NCI-H1092 (cell line): ENCODE results near the gene SLC1A2.

Source experiments
- DNase-seq: peaks from one replicate; lab custom pipeline; 2025; lab: John Stamatoyannopoulos, UW

SLC1A2 gene

DNA sequence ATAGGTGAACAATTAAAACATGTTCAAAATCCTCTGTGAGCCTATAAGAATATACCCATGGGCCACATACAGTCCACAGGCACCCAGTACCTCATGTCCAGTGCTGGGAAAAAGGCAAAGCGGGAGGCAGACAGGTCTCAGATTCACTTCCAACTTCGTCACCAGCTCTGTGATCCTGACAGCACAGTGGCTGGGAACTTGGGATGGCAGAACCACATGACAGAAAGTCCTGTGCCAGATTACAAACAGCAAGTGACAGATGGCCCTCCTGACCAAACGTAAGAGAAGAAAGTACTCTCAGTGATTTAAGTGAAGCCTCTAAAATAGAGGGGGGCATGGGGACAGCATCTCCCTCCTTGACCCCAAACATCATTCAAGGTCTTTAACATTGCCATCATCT, 5.8 kb downstream of the SLC1A2 start:
- DNase-seq: no peak

DNA sequence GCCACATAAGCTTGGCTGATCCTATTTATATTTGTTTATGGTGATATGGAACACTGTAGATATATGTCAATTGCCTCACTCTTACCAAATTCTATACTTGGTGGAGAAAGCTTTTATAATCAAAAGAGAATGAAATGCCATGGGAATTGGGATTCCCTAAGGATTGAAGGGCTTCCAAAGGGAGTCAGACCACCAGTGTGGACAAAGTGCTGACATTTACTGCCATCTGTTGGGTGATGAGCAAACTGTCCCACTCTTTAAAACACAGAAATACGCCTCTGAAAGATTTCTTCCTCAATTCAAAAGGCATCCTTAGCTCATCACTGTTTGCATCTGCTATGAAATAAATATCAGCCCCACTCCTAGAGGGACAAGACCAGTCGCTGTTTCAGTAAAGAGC, 7.1 kb downstream of the SLC1A2 start:
- DNase-seq: peak; percentile 20

DNA sequence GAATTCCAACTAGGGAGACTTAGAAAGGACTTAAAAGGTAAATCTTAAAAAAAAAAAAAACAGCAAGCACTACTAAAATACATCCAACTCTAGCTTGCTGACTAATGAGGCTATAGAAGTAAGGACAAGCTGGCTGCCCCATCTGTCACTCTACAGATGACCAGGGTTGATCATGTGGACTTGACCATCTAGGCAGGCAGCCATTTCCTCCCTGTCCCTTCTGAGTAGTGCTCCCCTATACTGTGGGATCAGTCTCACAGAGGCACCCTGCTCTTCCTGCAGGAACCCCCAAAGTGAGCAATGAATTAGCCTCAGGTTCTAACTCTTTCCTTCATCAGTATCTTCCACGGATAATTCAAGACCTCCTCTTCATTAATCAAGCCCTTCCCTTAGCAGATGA, 12.3 kb downstream of the SLC1A2 start:
- DNase-seq: no peak

DNA sequence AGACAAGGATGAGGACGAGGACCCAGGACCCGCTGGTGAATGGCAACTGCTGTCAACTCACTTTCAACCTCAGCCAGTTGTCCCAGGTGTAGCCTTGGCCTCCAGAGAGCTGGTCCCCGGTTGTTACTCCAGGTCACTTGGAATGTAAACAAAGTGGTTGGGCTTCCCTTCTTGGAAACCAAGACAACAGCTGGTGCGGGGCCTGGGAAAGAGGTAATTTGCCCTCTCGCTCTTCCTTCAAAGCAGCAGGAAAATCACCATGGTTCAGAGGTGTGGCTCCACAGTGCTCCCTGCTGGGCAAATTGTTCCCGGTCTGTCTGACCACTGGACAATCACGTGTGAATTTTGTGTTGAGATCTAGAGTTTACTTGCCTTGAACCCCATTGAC, 15.0 kb downstream of the SLC1A2 start:
- no peak for DNase-seq

DNA sequence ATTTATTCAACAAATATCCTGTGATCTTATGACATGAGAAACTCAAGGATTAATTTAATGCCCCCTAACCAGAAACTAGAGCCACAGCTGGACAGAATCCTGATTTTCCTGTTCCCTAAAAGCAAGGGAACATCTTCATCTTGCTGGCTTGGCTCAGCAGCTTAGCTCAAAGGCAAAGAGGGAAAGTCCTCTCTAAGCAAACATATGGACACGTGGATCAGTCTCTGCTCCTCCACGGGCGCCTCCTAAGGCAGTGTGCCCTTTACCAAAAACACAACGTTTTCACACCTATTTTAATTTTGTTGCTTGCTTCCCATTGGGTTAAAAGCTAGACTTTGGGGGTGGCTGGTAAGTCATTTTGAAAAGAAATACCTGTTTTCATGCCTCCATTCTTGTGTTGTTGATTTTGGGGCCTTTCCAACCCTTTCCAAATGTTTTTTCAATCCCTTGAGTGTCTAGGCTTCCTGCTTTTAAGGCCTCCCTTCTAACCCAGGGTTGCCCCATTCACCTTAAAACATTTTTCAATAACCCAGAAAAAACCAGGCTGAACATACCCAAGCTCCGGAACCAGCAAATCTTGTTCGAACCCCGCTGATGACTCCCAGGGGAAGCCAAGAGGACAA, 15.5 kb downstream of the SLC1A2 start:
- no peak for DNase-seq

DNA sequence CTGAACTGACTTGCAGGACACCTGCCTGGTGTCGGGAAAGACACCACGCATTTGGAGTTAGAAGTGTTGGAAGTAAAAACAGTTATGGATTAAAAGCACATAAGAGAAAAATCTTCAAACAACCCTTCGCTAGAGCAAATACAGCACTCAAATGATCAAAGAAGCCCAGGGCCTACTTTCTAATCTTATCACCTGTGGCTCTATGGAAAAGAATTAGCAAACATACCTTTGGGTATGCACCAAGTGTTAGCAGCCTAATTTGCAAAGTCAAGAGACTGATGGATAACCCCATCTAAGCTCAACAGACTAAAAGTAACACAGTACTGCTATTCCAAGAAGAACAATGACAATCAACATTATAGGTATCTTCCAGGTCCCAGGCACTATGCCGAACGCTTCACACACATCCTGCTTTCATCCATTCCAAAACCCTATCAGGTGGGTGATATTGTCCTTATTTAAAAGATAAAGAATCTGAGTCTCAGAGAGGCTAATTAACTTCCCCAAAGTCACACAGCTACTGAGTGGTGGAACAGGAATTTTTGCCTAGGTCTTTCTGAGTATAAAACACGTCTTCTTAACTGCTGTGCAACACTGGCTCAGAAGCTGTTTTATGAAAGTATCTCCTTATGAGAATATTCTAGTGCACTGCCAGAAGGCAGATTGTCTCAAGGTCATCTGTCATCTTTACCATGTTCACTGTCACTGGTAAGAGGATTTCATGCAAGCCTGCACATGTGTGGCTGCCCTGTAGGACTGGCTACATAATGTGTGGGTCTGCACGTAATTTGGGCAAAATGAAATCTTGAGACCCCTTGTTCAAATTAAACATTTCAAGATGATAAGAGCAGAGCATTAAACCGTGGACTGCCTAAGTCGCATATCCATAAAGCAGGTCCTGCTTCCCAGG, 16.4 kb downstream of the SLC1A2 start:
- no peak for DNase-seq

DNA sequence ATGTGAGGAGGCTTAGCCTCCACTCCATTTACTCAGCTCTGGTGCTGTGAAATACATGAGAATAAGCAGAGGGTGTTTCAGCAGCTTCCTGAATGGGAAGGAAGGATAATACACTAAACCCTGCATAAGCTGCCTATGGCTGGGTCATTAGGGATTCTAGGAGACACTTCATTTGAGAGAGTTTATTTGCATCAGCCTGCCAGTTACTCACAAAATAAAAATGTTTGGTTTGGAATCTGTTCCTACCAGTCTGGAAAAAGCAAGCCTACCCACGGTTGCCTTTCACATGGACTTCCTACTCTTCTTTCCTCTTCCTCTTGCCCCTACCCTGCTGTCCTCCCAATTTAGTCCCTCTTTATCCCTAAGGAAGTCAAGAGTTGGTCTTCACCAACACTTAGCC, 20.5 kb downstream of the SLC1A2 start:
- DNase-seq: no peak

- no peak for DNase-seq
Observed at GRCh38 chr11:35394941-35395340, 24.4 kb downstream of the SLC1A2 start.

DNA sequence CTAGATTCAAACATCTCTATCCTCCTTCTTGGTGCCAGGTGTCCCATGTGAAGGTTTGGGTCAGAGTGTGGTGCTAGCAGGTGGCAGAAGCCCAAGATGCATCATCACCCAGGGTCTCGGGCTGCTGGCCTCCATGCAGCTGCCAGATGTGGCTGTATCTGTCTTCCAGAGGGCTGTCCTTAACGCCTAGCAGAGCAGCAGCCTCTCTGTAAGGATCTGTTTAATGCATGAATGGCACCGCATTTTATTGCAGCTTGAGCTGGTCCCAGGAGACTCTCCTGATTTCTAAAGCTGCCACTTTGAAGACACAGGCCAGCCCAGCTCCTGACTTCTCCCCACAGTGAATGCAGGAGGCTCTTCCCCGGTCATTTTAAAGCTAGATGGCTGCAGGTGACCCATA, 26.3 kb downstream of the SLC1A2 start:
- no peak for DNase-seq

DNA sequence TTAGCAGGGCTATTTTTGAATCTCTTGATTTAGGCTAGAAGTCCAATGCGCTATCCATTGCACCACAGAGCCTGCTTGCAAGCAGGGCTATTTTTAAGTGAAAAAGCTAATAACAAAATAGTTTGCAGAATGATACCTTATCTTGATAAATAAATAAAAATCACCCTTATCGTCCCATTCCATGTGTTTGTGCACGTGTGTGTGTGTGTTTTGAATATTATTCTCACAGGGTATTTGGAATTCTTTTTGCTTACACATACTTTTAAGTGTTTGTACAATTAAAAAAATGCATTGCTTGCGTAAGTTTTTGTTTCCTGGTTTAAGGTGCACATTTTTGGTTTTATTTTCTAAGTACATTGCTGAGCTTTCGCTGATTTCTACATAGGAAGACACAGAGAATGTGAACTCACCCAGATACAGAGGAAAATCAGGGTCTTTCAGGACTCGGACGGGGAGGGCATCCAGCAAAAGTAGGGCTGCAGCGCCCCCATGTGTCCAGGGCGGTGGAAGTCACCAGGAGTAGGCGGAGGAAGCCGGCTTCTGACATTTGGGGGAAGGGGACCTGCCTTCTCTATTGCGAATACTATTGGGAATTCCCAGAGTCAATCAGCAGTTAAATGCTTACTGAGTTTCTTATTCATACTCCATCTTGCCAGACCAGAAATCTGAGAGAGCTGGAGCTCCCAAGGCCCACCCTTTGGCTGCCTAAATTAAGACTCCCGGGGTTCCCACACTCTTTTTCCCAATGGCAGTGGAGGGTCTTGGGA, 27.3 kb downstream of the SLC1A2 start:
- peak; percentile 60 for DNase-seq

DNA sequence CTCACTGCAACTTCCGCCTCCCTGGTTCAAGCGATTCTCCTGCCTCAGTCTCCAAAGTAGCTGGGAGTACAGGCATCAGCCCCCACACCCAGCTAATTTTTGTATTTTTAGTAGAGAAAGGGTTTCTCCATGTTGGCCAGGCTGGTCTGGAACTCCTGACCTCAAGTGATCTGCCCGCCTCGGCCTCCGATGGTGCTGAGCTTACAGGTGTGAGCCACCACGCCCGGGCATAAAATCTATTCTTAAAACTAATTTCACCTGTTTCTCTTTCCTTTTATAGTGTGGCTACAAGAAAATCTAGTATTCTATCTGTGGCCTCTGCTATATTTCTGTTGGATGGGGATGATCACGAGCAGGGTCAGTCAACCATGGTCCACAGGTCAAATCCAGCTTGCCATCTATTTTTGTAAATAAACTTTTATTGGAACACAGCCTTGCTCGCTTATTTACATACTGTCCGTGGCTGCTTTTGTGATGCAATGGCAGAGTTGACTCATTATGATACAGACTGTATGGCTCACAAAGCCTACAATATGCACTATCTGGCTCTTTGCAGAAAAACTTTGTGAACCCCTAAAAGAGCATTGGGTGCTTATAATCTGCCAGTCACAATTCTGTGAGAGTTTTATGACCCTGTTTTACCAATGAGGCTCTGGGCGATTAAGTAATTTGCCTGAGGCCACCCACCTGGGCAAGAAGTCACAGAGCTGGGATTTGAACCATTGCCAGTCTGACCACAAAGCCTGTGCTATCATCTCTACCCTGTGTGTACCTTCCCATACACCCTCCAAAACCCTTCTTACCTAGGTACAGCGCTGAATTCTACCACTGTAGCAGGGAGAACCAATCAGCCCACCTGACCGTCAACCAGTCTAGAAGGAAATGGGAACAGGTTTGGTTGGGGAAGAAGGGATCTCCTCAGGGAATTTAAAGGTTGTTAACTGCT, 28.3 kb downstream of the SLC1A2 start:
- DNase-seq: no peak

DNA sequence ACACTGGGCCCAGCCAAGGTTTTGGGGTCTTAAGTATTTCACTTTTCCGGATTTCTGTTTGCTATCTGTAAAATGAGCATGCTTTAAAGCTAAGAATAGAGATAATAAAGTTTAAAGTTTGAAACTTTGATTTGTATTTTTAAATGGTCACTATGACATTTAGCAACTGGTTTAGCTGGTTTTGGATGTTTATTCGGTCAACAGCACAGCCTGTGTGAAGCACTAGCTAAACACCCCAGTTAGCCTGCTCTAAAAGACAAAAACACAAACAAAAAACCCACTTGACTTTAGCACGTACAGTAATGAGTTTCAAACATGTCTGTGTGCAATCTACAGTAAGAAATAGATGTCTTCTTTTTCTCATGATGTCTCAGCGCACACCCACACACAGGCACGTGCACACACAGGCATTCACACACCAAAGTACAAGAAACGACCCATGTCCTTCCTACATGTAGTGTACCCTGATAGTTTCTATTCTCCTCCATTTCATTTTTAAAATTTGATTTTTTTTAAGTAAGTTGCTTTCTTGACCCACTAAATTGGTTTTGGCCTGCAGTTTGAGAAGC, 29.4 kb downstream of the SLC1A2 start:
- DNase-seq: no peak

DNA sequence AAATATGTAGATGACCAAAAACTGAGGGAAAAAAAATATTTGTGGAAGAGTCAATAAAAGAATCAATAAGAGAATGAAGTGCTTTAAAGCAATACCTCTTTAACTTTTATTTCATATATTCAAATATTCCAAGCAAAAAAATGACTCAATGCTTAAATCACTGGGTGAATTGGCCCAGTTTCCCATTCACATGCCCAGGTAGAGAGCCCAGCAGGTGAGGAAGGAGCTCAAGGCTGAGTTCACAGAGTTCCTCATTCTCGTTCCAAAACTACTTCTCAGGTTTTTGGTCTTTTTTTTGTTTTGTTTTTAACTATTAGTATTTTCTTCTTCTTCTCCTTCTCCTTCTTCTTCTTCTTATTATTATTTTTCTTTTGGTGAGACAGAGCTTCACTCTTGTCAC, 30.2 kb downstream of the SLC1A2 start:
- no peak for DNase-seq

DNA sequence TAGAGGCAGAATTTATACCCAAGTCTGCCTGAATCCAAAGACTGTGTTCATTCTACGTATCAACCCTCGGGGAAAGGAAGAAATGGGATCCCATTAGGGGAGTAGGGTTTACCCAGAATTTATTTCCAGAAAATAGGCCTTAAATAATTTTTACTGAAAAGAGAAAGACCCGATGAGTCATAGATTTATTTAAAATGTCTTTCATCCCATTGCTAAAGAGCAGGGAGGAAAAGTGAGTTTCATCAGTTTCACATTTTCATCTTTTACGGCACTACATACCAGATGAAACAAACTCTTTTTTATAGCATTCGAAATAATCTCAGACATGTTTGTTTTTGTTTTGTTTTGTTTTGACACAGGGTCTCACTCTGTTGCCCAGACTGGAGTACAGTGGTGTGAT, 31.3 kb downstream of the SLC1A2 start:
- DNase-seq: no peak

DNA sequence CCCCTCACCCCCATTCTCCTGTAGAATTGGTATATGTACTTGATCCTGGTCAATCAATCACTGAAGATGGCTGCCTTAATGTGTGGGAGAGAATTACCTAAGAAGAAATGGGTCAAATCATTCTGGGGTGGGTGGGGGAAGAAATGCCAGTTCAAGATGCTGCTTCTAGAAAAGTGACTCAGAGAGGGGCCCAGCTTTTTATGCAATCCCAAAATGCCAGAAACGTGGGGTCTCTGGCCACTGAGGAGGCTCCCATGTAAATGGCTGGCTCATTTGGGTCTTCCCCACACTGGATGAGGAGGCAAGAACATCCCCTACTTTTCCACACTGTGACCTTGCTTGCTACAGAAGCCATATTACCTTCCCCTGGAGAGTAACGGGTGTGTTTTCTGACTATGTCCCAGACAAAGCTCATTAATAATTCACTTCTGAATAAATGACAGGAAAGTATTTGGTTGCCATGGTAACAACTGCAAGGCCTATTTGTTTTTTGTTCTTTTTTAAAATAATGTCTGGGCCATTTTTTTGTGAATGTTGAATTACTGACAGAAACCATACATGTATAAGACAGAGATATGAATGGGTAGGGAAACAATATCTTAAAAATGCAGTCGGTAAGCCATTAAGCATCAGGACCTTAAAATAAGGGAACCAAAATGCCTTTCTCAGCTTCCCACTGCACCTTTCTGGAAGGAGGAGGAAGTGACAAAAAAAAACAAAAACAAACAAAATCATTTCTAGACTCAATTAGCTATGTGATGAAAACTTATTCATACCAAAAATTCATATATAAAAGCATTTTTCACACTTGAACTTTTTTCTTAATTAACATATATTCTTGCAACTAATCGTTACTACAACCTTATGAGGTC, 32.0 kb downstream of the SLC1A2 start:
- DNase-seq: no peak

DNA sequence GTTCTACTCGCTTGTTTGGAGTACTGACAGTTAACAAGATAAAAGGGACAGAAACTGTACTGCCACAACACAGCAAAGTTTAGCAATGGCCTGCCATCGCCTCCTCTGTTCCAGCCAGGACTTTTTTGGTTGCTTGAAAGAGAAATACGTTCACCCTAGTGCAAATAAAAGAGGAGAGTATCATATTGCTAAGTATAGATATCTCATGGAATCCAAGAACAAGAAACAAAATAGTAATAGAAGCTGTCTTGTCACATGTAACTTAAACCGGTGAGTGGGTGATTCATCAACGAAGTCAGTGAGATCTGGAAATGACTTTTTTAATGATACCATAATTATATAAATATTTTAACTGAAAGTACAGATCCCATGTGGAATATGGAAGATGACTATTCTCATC, 35.4 kb downstream of the SLC1A2 start:
- DNase-seq: no peak

DNA sequence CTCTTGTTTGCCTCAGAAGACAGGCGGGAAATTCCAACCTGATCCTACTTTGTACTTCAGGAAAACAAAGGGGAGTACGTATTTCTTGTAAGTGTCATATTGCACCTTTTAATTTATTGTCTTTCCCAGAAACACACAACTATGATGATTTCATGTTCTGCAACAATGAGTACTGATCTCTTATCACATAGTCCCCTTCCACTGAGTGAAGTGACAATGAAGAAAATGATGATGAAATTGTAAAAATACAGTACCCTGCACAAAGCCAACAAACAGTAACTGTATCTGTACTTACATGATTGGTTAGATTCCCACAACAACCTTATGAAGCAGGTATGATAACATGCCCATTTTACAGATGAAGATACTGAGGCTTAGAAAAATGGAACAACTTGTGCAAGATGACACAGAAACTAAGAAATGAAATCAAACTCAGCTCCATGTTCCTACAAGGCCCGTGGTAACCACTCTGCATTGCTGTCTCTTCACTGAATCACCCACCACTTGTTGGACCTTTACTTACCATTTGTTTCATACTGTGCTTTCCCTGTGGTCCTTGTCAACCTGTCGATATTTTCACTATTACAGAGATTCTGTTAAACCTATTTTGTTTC, 37.5 kb downstream of the SLC1A2 start:
- no peak for DNase-seq

DNA sequence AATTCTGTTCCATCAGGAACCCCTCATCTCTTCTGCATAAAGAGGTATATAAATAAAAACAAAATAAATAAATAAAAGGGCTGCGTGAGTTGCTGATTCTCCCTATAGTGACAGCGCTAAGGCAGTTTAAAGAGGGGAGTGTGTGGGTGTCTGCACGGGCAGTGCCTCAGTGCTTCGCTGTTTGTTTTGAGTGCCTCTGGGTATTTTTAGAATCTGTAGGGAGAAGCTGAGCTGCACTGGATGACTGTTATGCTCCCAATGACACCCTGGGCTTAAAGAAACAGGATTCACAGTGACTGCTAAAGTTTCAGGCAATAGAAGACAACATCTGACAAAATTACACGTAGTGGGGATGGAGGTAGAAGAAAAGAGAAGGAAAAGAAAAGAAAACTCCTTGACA, 38.8 kb downstream of the SLC1A2 start:
- no peak for DNase-seq

GRCh38 chr11:35377262-35377661, 42.1 kb downstream of the SLC1A2 start:
- DNase-seq: no peak

DNA sequence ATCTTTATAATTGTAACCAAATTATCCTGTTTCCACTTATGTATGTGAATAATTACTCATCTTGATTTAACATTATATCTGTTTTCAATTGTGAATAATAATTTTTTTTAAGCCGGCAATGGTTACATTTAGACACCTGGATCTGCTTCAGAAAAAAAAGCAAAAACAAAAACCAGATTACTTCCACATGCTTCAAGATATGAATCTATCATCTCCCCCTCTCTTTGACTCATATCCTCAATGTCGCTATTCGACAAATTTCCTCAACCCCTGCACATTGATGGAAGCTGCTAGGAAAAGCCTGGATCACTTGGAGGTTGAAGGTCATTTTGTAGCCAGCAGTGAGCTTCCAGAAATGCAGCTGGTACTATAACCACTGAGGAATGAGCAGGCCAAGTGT, 42.7 kb downstream of the SLC1A2 start:
- no peak for DNase-seq
